Testis (tissue), 3 donors: Measurements from ENCODE around the gene UNC13B. TPM values are rescaled to one million over a fixed set of nuclear protein-coding genes. Genes with fewer than 3 reads are reported as not detected.

Experiments
- DNase-seq: peaks from one replicate; pipeline ENCODE4 v3.0.0-alpha.2; 2019
- H3K27ac ChIP-seq, 2 donors: fragments of 200-600 bp; sonication (generic); one replicate each; pipeline ENCODE4 v1.5.1; 2019
- H3K27me3 ChIP-seq: fragments of 200-600 bp; sonication (generic); one replicate; pipeline ENCODE4 v1.5.1; 2019
- H3K36me3 ChIP-seq: fragments of 200-600 bp; sonication (generic); one replicate; pipeline ENCODE4 v1.5.1; 2017; ENCODE audit warnings: low read depth; ENCODE audit errors: missing control alignments
- H3K4me1 ChIP-seq: fragments of 200-600 bp; sonication (generic); one replicate; pipeline ENCODE4 v1.5.1; 2019
- H3K4me3 ChIP-seq, 2 donors: fragments of 200-600 bp; sonication (generic); one replicate each; pipeline ENCODE4 v1.5.1; 2017 to 2019
- H3K9me3 ChIP-seq: fragments of 200-600 bp; sonication (generic); one replicate; pipeline ENCODE4 v1.5.1; 2017
- POLR2A ChIP-seq: fragments of 450-650 bp; IDR thresholded peaks from one replicate; pipeline ENCODE4 v1.6.1; 2017; ENCODE audit warnings: antibody characterized with exemption, mild to moderate bottlenecking, moderate library complexity
- WGBS, 2 donors: methylation state at CpG; one replicate each; pipeline ENCODE4 v1.1.5; 2018; 5-methylcytosine and 5-hydroxymethylcytosine counted together
- intact Hi-C: fragments of 100-400 bp; cut with DNase I; formaldehyde crosslinking; loops from one replicate; pipeline ENCODE4 v1.15.1; 2023; ENCODE audit warnings: low total_unique reads
- polyA plus RNA-seq: library from polyadenylated mRNA; stranded (reverse); fragments of 350-450 nt; fragmentation: Illumina TruSeq; extraction: RNeasy Lipid Tissue Mini Kit (QIAGEN cat#74804); gene quantifications from one replicate; pipeline ENCODE4 v1.2.3, GENCODE V29; 2014; ENCODE audit warnings: low read depth, low replicate concordance; ENCODE audit not compliant: insufficient read depth
- total RNA-seq, 2 donors: library from RNA; depleted of rRNA; stranded (reverse); fragments of >200 nt; gene quantifications; one replicate each; pipeline ENCODE4 v1.2.3, GENCODE V29; 2016
- TF ChIP-seq, protein P1 (sequence below), 3 experiments: fragments of 450-650 bp in 2 of 3; fragments of 200-600 bp in 1 of 3; sonication (generic) in 1 of 3; IDR thresholded peaks; one replicate each; pipeline ENCODE4 v1.5.1; 2016 to 2019; ENCODE audit warnings: antibody characterized with exemption in 3 of 3, mild to moderate bottlenecking in 2 of 3, moderate library complexity in 1 of 3

UNC13B gene
- total and polyA plus RNA-seq, 3 donors from 2014 or later: 37.0 to 51.0 (median 40.2) TPM

- no peaks in the 10 kb centered on the region for H3K9me3 ChIP-seq
- no peak overlapping the region for H3K4me3 ChIP-seq
- no peak for TF ChIP-seq POLR2A
- TF ChIP-seq, protein P1, sequence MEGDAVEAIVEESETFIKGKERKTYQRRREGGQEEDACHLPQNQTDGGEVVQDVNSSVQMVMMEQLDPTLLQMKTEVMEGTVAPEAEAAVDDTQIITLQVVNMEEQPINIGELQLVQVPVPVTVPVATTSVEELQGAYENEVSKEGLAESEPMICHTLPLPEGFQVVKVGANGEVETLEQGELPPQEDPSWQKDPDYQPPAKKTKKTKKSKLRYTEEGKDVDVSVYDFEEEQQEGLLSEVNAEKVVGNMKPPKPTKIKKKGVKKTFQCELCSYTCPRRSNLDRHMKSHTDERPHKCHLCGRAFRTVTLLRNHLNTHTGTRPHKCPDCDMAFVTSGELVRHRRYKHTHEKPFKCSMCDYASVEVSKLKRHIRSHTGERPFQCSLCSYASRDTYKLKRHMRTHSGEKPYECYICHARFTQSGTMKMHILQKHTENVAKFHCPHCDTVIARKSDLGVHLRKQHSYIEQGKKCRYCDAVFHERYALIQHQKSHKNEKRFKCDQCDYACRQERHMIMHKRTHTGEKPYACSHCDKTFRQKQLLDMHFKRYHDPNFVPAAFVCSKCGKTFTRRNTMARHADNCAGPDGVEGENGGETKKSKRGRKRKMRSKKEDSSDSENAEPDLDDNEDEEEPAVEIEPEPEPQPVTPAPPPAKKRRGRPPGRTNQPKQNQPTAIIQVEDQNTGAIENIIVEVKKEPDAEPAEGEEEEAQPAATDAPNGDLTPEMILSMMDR (IDR thresholded peaks at IDR 0.05): no peak
- H3K27ac ChIP-seq: no peak overlapping the region
- no peaks in the 10 kb centered on the region for H3K27me3 ChIP-seq
- no peak for DNase-seq
- WGBS, 2 donors: 86 to 88% methylated on average over 2 to 3 of the region's 3 CpGs
- no peaks in the 10 kb centered on the region for H3K4me1 ChIP-seq
- H3K36me3 ChIP-seq: no peaks in the 10 kb centered on the region
- intact Hi-C loops: no loop called here
Measured at GRCh38 chr9:35397216-35397698, 235.4 kb downstream of the UNC13B start.

GRCh38 chr9:35397923-35398322 is 236.1 kb downstream of the UNC13B start:
- Histone ChIP-seq H3K27me3 (no peaks in the 10 kb centered on the region), H3K4me3 (no peak overlapping the region), H3K4me1 (no peaks in the 10 kb centered on the region), H3K9me3 (no peaks in the 10 kb centered on the region), H3K36me3 (no peaks in the 10 kb centered on the region), H3K27ac (no peak overlapping the region)
- TF ChIP-seq POLR2A: no peak
- TF ChIP-seq, protein P1 (IDR thresholded peaks at IDR 0.05): no peak
- WGBS, 2 donors: 71 to 84% methylated on average over 1 of the region's 1 CpG
- intact Hi-C loops: no loop called here
- DNase-seq: no peak

DNA sequence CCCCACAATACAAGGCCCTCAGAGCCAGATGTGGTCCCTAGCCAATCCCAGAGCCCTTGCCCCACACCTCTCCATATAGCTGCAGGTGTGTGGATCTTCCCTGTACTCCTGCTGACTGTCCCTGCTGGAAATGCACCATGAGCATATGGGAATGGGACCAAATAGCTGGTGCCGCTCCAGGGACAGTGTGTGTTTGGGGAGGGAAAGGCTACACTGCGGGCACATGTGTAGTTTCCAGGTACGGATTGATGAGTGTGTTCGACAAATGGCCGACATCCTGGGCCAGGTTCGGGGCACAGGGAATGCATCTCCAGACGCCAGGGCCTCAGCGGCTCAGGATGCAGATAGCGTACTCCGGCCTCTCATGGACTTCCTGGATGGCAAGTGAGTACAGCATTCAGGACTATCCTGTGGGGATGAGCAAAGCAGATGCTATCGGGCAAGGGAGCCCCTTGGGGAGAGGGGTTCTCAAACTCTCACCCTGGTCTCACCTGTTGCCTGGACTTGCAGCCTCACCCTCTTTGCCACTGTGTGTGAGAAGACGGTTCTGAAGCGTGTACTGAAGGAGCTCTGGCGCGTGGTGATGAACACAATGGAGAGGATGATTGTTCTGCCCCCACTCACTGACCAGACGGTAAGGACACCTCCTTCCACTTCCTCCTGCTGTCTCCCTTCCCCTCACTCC is 237.0 kb downstream of the UNC13B start:
- Histone ChIP-seq H3K27me3 (no peaks in the 10 kb centered on the region), H3K27ac (no peak overlapping the region), H3K36me3 (no peaks in the 10 kb centered on the region), H3K4me1 (no peaks in the 10 kb centered on the region), H3K9me3 (no peaks in the 10 kb centered on the region), H3K4me3 (no peak overlapping the region)
- intact Hi-C loops: no loop called here
- no peak for DNase-seq
- TF ChIP-seq POLR2A: no peak
- TF ChIP-seq, protein P1 (IDR thresholded peaks at IDR 0.05): no peak
- WGBS, 2 donors: 96% methylated on average over 16 of the region's 16 CpGs

DNA sequence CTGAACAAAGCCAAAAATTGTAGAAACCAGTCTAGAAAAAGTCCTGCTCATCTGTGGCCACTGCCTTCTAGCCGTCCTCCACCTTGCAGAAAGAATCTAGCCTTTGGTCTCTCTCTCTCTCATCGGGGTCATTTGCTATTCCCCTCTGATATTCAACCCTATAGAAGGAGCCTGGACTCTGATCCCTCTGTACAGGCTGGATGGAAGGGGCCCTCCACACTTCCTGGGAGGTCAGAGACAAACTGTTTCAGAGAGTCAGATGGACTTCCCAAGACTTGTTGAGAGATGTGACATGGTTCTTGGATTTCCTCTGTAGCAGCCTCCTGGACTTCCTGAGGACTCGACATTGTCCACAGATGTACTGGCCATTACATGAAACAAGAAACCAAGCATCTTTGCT is 243.1 kb downstream of the UNC13B start:
- Histone ChIP-seq H3K4me1 (peaks cover 4% of the 10 kb centered on the region), H3K36me3 (no peaks in the 10 kb centered on the region), H3K27ac (no peak overlapping the region), H3K9me3 (no peaks in the 10 kb centered on the region), H3K4me3 (no peak overlapping the region), H3K27me3 (no peaks in the 10 kb centered on the region)
- WGBS, 2 donors: 91 to 95% methylated on average over 3 of the region's 3 CpGs
- DNase-seq: no peak
- intact Hi-C loops: no loop called here
- TF ChIP-seq, protein P1 (IDR thresholded peaks at IDR 0.05): no peak
- no peak for TF ChIP-seq POLR2A
